Ishikawa (cell line): Measurements from ENCODE around the gene MTHFD1L.

Source experiments
- CEBPB ChIP-seq: IDR thresholded peaks from 2 replicates; pipeline ENCODE4 v1.6.1; 2012
- CREB1 ChIP-seq: IDR thresholded peaks from 2 replicates; pipeline ENCODE4 v1.6.1; 2012; ENCODE audit warnings: low read depth
- EGR1 ChIP-seq: IDR thresholded peaks from 2 replicates; pipeline ENCODE4 v1.6.1; 2012
- EP300 ChIP-seq: IDR thresholded peaks from 2 replicates; pipeline ENCODE4 v1.6.1; 2012; ENCODE audit warnings: borderline replicate concordance
- FOXM1 ChIP-seq: IDR thresholded peaks from 2 replicates; pipeline ENCODE4 v1.6.1; 2012; ENCODE audit warnings: low read depth, borderline replicate concordance
- MAX ChIP-seq: IDR thresholded peaks from 2 replicates; pipeline ENCODE4 v1.6.1; 2012
- NFIC ChIP-seq: IDR thresholded peaks from 2 replicates; pipeline ENCODE4 v1.6.1; 2012
- RAD21 ChIP-seq: IDR thresholded peaks from 2 replicates; pipeline ENCODE4 v1.6.1; 2012; ENCODE audit warnings: low read depth
- REST ChIP-seq: IDR thresholded peaks from 2 replicates; pipeline ENCODE4 v1.6.1; 2012; ENCODE audit warnings: low read depth, mild to moderate bottlenecking
- TAF1 ChIP-seq: IDR thresholded peaks from 2 replicates; pipeline ENCODE4 v1.6.1; 2012; ENCODE audit warnings: low read depth, mild to moderate bottlenecking
- TCF12 ChIP-seq: IDR thresholded peaks from 2 replicates; pipeline ENCODE4 v1.6.1; 2012; ENCODE audit warnings: low read depth
- TEAD4 ChIP-seq: IDR thresholded peaks from 2 replicates; pipeline ENCODE4 v1.6.1; 2012
- YY1 ChIP-seq: IDR thresholded peaks from 2 replicates; pipeline ENCODE4 v1.6.1; 2012; ENCODE audit warnings: low read depth
- ZBTB7A ChIP-seq: IDR thresholded peaks from 2 replicates; pipeline ENCODE4 v1.6.1; 2012; ENCODE audit warnings: low read depth
- TF ChIP-seq, protein P1 (sequence below): IDR thresholded peaks from 2 replicates; pipeline ENCODE4 v1.6.1; 2012

Gene MTHFD1L

GRCh38 chr6:150908901-150909300 is 43.4 kb downstream of the MTHFD1L start:
- TF ChIP-seq EGR1 (no peak), ZBTB7A (no peak), TCF12 (no peak), YY1 (no peak), EP300 (no peak), FOXM1 (no peak), MAX (no peak), CREB1 (no peak), TAF1 (no peak), CEBPB (no peak), NFIC (no peak), TEAD4 (no peak), REST (no peak), RAD21 (no peak)
- TF ChIP-seq, protein P1, sequence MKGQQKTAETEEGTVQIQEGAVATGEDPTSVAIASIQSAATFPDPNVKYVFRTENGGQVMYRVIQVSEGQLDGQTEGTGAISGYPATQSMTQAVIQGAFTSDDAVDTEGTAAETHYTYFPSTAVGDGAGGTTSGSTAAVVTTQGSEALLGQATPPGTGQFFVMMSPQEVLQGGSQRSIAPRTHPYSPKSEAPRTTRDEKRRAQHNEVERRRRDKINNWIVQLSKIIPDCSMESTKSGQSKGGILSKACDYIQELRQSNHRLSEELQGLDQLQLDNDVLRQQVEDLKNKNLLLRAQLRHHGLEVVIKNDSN: no peak

- no peak for TF ChIP-seq RAD21
- no peak for TF ChIP-seq YY1
- no peak for TF ChIP-seq NFIC
- TF ChIP-seq ZBTB7A: no peak
Observed at GRCh38 chr6:150910561-150910960, 45.1 kb downstream of the MTHFD1L start.

- TF ChIP-seq YY1: no peak
- no peak for TF ChIP-seq EP300
- TF ChIP-seq REST: no peak
- no peak for TF ChIP-seq TCF12
- no peak for TF ChIP-seq MAX
- TF ChIP-seq NFIC: no peak
- TF ChIP-seq ZBTB7A: no peak
- TF ChIP-seq TAF1: no peak
- TF ChIP-seq TEAD4: no peak
- TF ChIP-seq RAD21: no peak
- no peak for TF ChIP-seq CREB1
- TF ChIP-seq CEBPB: no peak
- no peak for TF ChIP-seq FOXM1
Observed at GRCh38 chr6:150914372-150914771, 48.9 kb downstream of the MTHFD1L start.

DNA sequence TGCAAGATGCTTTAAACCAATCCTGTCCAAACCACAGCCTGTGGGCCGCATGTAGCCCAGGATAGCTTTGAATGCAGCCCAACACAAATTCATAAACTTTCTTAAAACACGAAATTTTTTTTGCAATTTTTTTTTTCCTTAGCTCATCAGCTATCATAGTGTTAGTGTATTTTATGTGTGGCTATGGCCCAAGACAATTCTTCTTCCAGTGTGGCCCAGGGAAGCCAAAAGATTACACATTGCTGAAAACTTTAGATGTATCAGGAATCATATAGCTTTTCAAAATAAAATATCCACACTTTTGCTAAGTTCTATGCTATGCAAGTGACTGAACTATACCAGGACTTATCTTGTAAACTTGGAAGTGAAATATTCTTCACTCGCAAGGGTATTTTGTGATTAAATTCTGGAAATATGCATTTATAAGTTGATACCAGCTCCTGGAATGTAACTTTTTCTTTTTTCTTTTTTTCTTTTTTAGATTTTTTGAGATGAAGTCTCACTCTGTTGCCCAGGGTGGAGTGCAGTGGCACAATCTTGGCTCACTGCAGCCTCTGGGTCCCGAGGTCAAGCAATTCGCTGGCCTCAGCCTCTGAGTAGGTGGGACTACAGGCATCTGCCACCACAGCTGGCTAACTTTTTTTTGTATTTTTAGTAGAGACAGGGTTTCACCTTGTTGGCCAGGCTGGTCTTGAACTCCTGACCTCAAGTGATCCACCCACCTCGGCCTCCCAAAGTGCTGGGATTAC is 49.8 kb downstream of the MTHFD1L start:
- no peak for TF ChIP-seq CEBPB
- TF ChIP-seq FOXM1: no peak
- TF ChIP-seq ZBTB7A: no peak
- no peak for TF ChIP-seq CREB1
- TF ChIP-seq TCF12: no peak
- TF ChIP-seq REST: no peak
- TF ChIP-seq EGR1: no peak
- no peak for TF ChIP-seq MAX
- TF ChIP-seq, protein P1: no peak
- TF ChIP-seq EP300: no peak
- no peak for TF ChIP-seq TAF1
- TF ChIP-seq YY1: no peak
- no peak for TF ChIP-seq TEAD4
- no peak for TF ChIP-seq RAD21
- no peak for TF ChIP-seq NFIC
